Measurements from ENCODE around the gene CTRL. TPM values are rescaled to one million over a fixed set of nuclear protein-coding genes. Genes with fewer than 3 reads are reported as not detected.

CTRL gene
- total and polyA plus RNA-seq, 12 donors: 0.09 to 4.6 (median 1.2) TPM; not detected in 1

- Histone ChIP-seq H3K36me3 (replicated peaks in 1 of 2) (no peaks in the 10 kb centered on the region), H3K9me3 (replicated peaks in 1 of 3) (no peaks in the 10 kb centered on the region), H3K4me3 (peak within 1 kb of the TSS; percentile 41 to 97 (median 65)), H3K27ac (peak within 1 kb of the TSS; percentile 91 to 98 (median 96)), H3K27me3 (no peaks in the 10 kb centered on the region), H3K4me1 (replicated peaks in 1 of 2) (peaks cover 13 to 31% of the 10 kb centered on the region in 2 donors)
- TF ChIP-seq POLR2A (IDR thresholded peaks at IDR 0.05) (peak; percentile 77 to 89), CTCF (IDR thresholded peaks at IDR 0.05) (peak in 1 of 6 experiments; percentile 18)
- DNase-seq: peak; percentile 97 to 98 (median 97)
- WGBS, 4 donors: 0 to 1% (median 1%) methylated on average over 25 to 90 of the region's 90 CpGs
- intact Hi-C loops (cut with DNase I): no loop called here
Measured at GRCh38 chr16:67892899-67893742, 38.5 kb downstream of the CTRL start, which contains the start of gene PSKH1. TSS of gene PSKH1 (plus strand) at chr16:67893254. CDS start at chr16:67908750, 15,496 bp downstream.

- WGBS, 4 donors: 28 to 55% (median 46%) methylated on average over 5 of the region's 5 CpGs
- no peaks in the 10 kb centered on the region for H3K9me3 ChIP-seq (replicated peaks in 1 of 3)
- peaks cover 13 to 31% of the 10 kb centered on the region in 2 donors for H3K4me1 ChIP-seq (replicated peaks in 1 of 2)
- H3K27me3 ChIP-seq: no peaks in the 10 kb centered on the region
- peak overlapping the region in 4 of 5 donors; percentile 13 to 98 (median 63) for H3K27ac ChIP-seq
- intact Hi-C loops (cut with DNase I): no loop called here
- TF ChIP-seq POLR2A (IDR thresholded peaks at IDR 0.05): no peak
- no peak for TF ChIP-seq CTCF (IDR thresholded peaks at IDR 0.05)
- H3K36me3 ChIP-seq (replicated peaks in 1 of 2): no peaks in the 10 kb centered on the region
- DNase-seq: no peak
- peak overlapping the region in 1 of 4 donors; percentile 97 for H3K4me3 ChIP-seq
Measured at GRCh38 chr16:67892375-67892774, 39.3 kb downstream of the CTRL start.

GRCh38 chr16:67888331-67888730 is 43.3 kb downstream of the CTRL start:
- no peak overlapping the region for H3K4me3 ChIP-seq
- H3K27ac ChIP-seq: no peak overlapping the region
- no peaks in the 10 kb centered on the region for H3K27me3 ChIP-seq
- WGBS, 4 donors: 50 to 74% (median 65%) methylated on average over 1 to 3 of the region's 3 CpGs
- no peak for DNase-seq
- H3K9me3 ChIP-seq (replicated peaks in 1 of 3): no peaks in the 10 kb centered on the region
- no peak for TF ChIP-seq POLR2A (IDR thresholded peaks at IDR 0.05)
- no peak for TF ChIP-seq CTCF (IDR thresholded peaks at IDR 0.05)
- H3K36me3 ChIP-seq (replicated peaks in 1 of 2): peaks cover 0 to 14% of the 10 kb centered on the region in 2 donors
- peaks cover 6 to 18% of the 10 kb centered on the region in 2 donors for H3K4me1 ChIP-seq (replicated peaks in 1 of 2)
- intact Hi-C loops (cut with DNase I): no loop called here

- intact Hi-C loops (cut with DNase I): no loop called here
- no peaks in the 10 kb centered on the region for H3K27me3 ChIP-seq
Measured at GRCh38 chr16:67886387-67886786, 45.3 kb downstream of the CTRL start.

More at GRCh38 chr16:67886387-67886786, 45.3 kb downstream of the CTRL start:
- Histone ChIP-seq H3K4me3 (no peak overlapping the region), H3K4me1 (replicated peaks in 1 of 2) (peaks cover 11 to 27% of the 10 kb centered on the region in 2 donors), H3K27ac (no peak overlapping the region), H3K36me3 (replicated peaks in 1 of 2) (peaks cover 0 to 34% of the 10 kb centered on the region in 2 donors), H3K9me3 (replicated peaks in 1 of 3) (no peaks in the 10 kb centered on the region)
- no peak for DNase-seq
- TF ChIP-seq POLR2A (IDR thresholded peaks at IDR 0.05) (no peak), CTCF (IDR thresholded peaks at IDR 0.05) (no peak)
- 82 to 96% (median 94%) methylated on average over 2 to 5 of the region's 5 CpGs for WGBS, 4 donors

Data from adrenal gland (tissue), 12 donors.